ENCODE results near the gene ALAS2.

The ALAS2 gene

GRCh38 chrX:54999717-55000598 lies 30.8 kb downstream of the ALAS2 start, which contains the start of gene APEX2:
APEX2 (plus strand) TSS chrX:55000363; CDS start chrX:55000423, 60 bp downstream.
- Mint-ChIP-seq H3K4me1 (peaks cover 17% of the 10 kb centered on the region), H3K36me3 (ENCODE audit: low read depth) (peaks cover 14% of the 10 kb centered on the region), H3K27me3 (ENCODE audit: low read depth, poor library complexity) (peaks cover 13% of the 10 kb centered on the region), H3K4me3 (peak within 1 kb of the TSS; percentile 93), H3K9me3 (peaks cover 59% of the 10 kb centered on the region), H3K27ac (peak within 1 kb of the TSS; percentile 89)
- TF ChIP-seq CTCF (IDR thresholded peaks at IDR 0.05): no peak
- peak; percentile 81 for DNase-seq

GRCh38 chrX:54995621-54996020 lies 35.2 kb downstream of the ALAS2 start:
- Mint-ChIP-seq H3K27me3 (ENCODE audit: low read depth, poor library complexity) (peaks cover 35% of the 10 kb centered on the region), H3K27ac (no peak overlapping the region), H3K36me3 (ENCODE audit: low read depth) (no peaks in the 10 kb centered on the region), H3K4me3 (no peak overlapping the region), H3K9me3 (peaks cover 45% of the 10 kb centered on the region), H3K4me1 (peaks cover 8% of the 10 kb centered on the region)
- TF ChIP-seq CTCF (IDR thresholded peaks at IDR 0.05): no peak
- no peak for DNase-seq

- no peak for TF ChIP-seq CTCF (IDR thresholded peaks at IDR 0.05)
- DNase-seq: no peak
- Mint-ChIP-seq H3K27me3 (ENCODE audit: low read depth, poor library complexity) (peaks cover 39% of the 10 kb centered on the region), H3K27ac (no peak overlapping the region), H3K36me3 (ENCODE audit: low read depth) (no peaks in the 10 kb centered on the region), H3K9me3 (peaks cover 42% of the 10 kb centered on the region), H3K4me1 (peaks cover 4% of the 10 kb centered on the region), H3K4me3 (no peak overlapping the region)
These were observed 36.0 kb downstream of the ALAS2 start for GRCh38 chrX:54994668-54995351.

- no peak for DNase-seq
- H3K9me3 Mint-ChIP-seq: peaks cover 37% of the 10 kb centered on the region
- no peak within 1 kb of the TSS for H3K4me3 Mint-ChIP-seq
- H3K27ac Mint-ChIP-seq: no peak within 1 kb of the TSS
- no peaks in the 10 kb centered on the region for H3K36me3 Mint-ChIP-seq (ENCODE audit: low read depth)
- no peak for TF ChIP-seq CTCF (IDR thresholded peaks at IDR 0.05)
- peaks cover 40% of the 10 kb centered on the region for H3K27me3 Mint-ChIP-seq (ENCODE audit: low read depth, poor library complexity)
- H3K4me1 Mint-ChIP-seq: peaks cover 1% of the 10 kb centered on the region
These were observed 36.7 kb downstream of the ALAS2 start, which contains the start of gene PFKFB1 for GRCh38 chrX:54994099-54994498. PFKFB1 (minus strand) TSS chrX:54994188; CDS start chrX:54994007, 181 bp downstream.

- Mint-ChIP-seq H3K4me1 (no peaks in the 10 kb centered on the region), H3K9me3 (peaks cover 33% of the 10 kb centered on the region), H3K27me3 (ENCODE audit: low read depth, poor library complexity) (peaks cover 35% of the 10 kb centered on the region), H3K27ac (no peak overlapping the region), H3K4me3 (no peak overlapping the region), H3K36me3 (ENCODE audit: low read depth) (no peaks in the 10 kb centered on the region)
- DNase-seq: no peak
- no peak for TF ChIP-seq CTCF (IDR thresholded peaks at IDR 0.05)
These were observed 37.7 kb downstream of the ALAS2 start for GRCh38 chrX:54992911-54993622.
